Measurements from ENCODE around the gene ZC3H12A.
"Not testable (repeated sequence)": the region's sequence is repeated elsewhere in the genome, so short reads cannot be mapped to it uniquely, and the experiment has no call there.

The ZC3H12A gene

DNA sequence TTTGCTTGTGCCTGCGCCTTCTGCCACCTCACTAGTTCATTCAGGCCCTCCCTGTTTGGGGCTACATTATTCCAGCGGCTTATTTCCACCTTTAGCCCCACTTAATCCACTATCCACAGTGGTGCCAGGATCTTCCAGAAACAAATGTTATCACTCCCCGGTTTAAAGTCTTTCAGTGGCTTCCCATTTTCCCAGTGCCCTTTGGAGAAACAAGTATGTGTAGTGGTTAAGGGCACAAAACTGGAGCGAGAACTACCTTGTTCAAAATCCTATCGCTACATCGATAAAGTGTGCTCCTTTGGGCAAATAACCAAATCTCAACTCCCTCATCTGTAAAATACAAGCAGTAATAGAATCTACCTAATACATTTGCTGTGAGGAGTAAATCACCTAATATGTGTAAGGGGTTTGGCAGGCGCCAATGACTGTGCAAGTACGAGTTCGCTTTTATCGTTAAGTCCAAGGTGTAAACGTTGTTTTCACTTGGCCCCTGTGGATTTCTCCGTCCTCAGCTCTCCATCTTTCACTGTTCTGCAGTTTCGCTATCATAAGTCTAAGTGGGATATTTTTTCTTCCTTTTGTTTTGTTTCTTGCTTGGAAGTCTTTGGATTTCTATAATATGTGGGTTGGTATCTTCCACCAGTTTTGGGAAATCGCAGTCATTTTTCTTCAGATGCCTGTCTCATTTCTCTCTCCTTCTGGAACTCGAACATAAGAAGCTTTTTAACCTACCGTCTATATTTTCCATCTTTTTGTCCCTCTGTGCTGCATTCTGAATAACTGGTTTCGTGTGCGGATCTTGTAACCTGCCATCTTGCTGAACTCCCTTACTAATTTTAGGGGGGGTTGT lies 41.0 kb downstream of the ZC3H12A start:
- TF ChIP-seq CTCF (IDR thresholded peaks at IDR 0.05; ENCODE audit: insufficient read depth, missing control alignments): no peak
- no peak for DNase-seq (ENCODE audit: insufficient read length, low spot score)
- no peak for FAIRE-seq

GRCh38 chr1:37517569-37517968 lies 43.2 kb downstream of the ZC3H12A start:
- TF ChIP-seq CTCF (IDR thresholded peaks at IDR 0.05; ENCODE audit: insufficient read depth, missing control alignments): no peak
- no peak for FAIRE-seq
- no peak for DNase-seq (ENCODE audit: insufficient read length, low spot score)

GRCh38 chr1:37518241-37518640 lies 43.9 kb downstream of the ZC3H12A start:
- not testable (repeated sequence) for FAIRE-seq; DNase-seq (ENCODE audit: insufficient read length, low spot score)

- DNase-seq (ENCODE audit: insufficient read length, low spot score); FAIRE-seq: not testable (repeated sequence)
Observed at GRCh38 chr1:37518929-37519328, 44.5 kb downstream of the ZC3H12A start.

- TF ChIP-seq CTCF (IDR thresholded peaks at IDR 0.05; ENCODE audit: insufficient read depth, missing control alignments): no peak
- FAIRE-seq (no peak), DNase-seq (ENCODE audit: insufficient read length, low spot score) (no peak)
Observed at GRCh38 chr1:37519613-37520012, 45.2 kb downstream of the ZC3H12A start.

- not testable (repeated sequence) for FAIRE-seq; DNase-seq (ENCODE audit: insufficient read length, low spot score)
Observed at GRCh38 chr1:37529888-37530287, 55.5 kb downstream of the ZC3H12A start.

- FAIRE-seq; DNase-seq (ENCODE audit: insufficient read length, low spot score): not testable (repeated sequence)
Observed at GRCh38 chr1:37532418-37533156, 58.2 kb downstream of the ZC3H12A start.

GRCh38 chr1:37533317-37534093 lies 59.1 kb downstream of the ZC3H12A start:
- FAIRE-seq (no peak), DNase-seq (ENCODE audit: insufficient read length, low spot score) (no peak)
- TF ChIP-seq CTCF (IDR thresholded peaks at IDR 0.05; ENCODE audit: insufficient read depth, missing control alignments): no peak
